Right ventricle myocardium inferior (tissue), 1 donor: Measurements from ENCODE around the gene C6orf15. TPM values are rescaled to one million over a fixed set of nuclear protein-coding genes. Genes with fewer than 3 reads are reported as not detected.
A peak's percentile ranks its signal among the peaks of the same experiment; 100 is the strongest.

Source experiments
- ATAC-seq: fragments of 200-7000 bp; cut with Tn5 transposase; one replicate; pipeline ENCODE4 v1.9.1; 2020; ENCODE audit warnings: mild to moderate bottlenecking, moderate library complexity
- DNase-seq: peaks from one replicate; pipeline ENCODE4 v3.0.0; 2021; ENCODE audit errors: missing footprints
- intact Hi-C: fragments of 100-400 bp; cut with DNase I; formaldehyde crosslinking; loops from one replicate; pipeline ENCODE4 v1.11.0; 2022
- total RNA-seq: library from RNA; stranded (reverse); fragmentation: NEBNext Ultra II Directional; extraction: Animal tissue kit (Norgen Biotek cat#: 25700); gene quantifications from one replicate; pipeline ENCODE4 v1.2.1, GENCODE V29; 2021
- donor health status: DM: no; HTN: yes; CAD: no; lungs with severe emphysema.

Gene C6orf15
- total RNA-seq, 1 donor from 2014 or later = not detected

GRCh38 chr6:31135710-31136109 is 23.3 kb upstream of the C6orf15 start:
- ATAC-seq (no peak), DNase-seq (no peak)
- intact Hi-C loops = no loop called here

- ATAC-seq (no peak), DNase-seq (no peak)
- intact Hi-C loops = no loop called here
Measured at GRCh38 chr6:31132806-31133205, 20.4 kb upstream of the C6orf15 start.

- no peak for ATAC-seq
- no peak for DNase-seq
- intact Hi-C loops = no loop called here
Measured at GRCh38 chr6:31131595-31131994, 19.2 kb upstream of the C6orf15 start.

GRCh38 chr6:31130751-31131150 is 18.4 kb upstream of the C6orf15 start:
- ATAC-seq = no peak
- intact Hi-C loops = no loop called here
- no peak for DNase-seq

- intact Hi-C loops = no loop called here
- no peak for ATAC-seq
- no peak for DNase-seq
Measured at GRCh38 chr6:31129130-31129529, 16.8 kb upstream of the C6orf15 start.

- ATAC-seq (no peak), DNase-seq (peak; percentile 58)
- intact Hi-C loops = no loop called here
Measured at GRCh38 chr6:31128093-31128676, 15.8 kb upstream of the C6orf15 start.

GRCh38 chr6:31126396-31127175 is 14.2 kb upstream of the C6orf15 start:
- intact Hi-C loops = no loop called here
- ATAC-seq = peak; percentile 17
- peak; percentile 61 for DNase-seq

GRCh38 chr6:31125586-31126363 is 13.4 kb upstream of the C6orf15 start:
- intact Hi-C loops = no loop called here
- ATAC-seq (peak; percentile 45), DNase-seq (no peak)

GRCh38 chr6:31125162-31125561 is 12.8 kb upstream of the C6orf15 start:
- intact Hi-C loops = no loop called here
- ATAC-seq (peak; percentile 17), DNase-seq (no peak)

GRCh38 chr6:31122791-31123706 is 10.7 kb upstream of the C6orf15 start:
- ATAC-seq = peak; percentile 78
- intact Hi-C loops = no loop called here

GRCh38 chr6:31121131-31121790 is 8.9 kb upstream of the C6orf15 start:
- DNase-seq = no peak
- no peak for ATAC-seq
- intact Hi-C loops = no loop called here

More at GRCh38 chr6:31122791-31123706, 10.7 kb upstream of the C6orf15 start:
- DNase-seq = no peak

GRCh38 chr6:31120151-31120915 is 8.0 kb upstream of the C6orf15 start, which contains the start of gene CDSN:
CDSN (minus strand) TSS chr6:31120446; CDS start chr6:31120419, 27 bp downstream.
- ATAC-seq (no peak), DNase-seq (peak; percentile 46)
- intact Hi-C loops = no loop called here

GRCh38 chr6:31118178-31118577 is 5.8 kb upstream of the C6orf15 start:
- DNase-seq (no peak), ATAC-seq (no peak)
- intact Hi-C loops = no loop called here

GRCh38 chr6:31116661-31117385 is 4.4 kb upstream of the C6orf15 start:
- DNase-seq (no peak), ATAC-seq (peak; percentile 31)
- intact Hi-C loops = no loop called here

- ATAC-seq = no peak
- DNase-seq = no peak
- intact Hi-C loops = no loop called here
Measured at GRCh38 chr6:31115941-31116560, 3.7 kb upstream of the C6orf15 start.
